Fibroblast of mammary gland (primary cell): Measurements from ENCODE around the gene ANK3.
A peak's percentile ranks its signal among the peaks of the same experiment; 100 is the strongest.

Source experiments
- DNase-seq: peaks from one replicate; pipeline ENCODE4 v3.0.0-alpha.2; 2010; ENCODE audit warnings: low read depth
- H3K4me3 ChIP-seq: 2 replicates; pipeline ENCODE4 v1.5.1; 2011; ENCODE audit warnings: low read depth, mild to moderate bottlenecking, low read length, moderate library complexity; ENCODE audit not compliant: control insufficient read depth
- TF ChIP-seq, protein P1 (sequence below): conservative IDR thresholded peaks from 2 replicates; pipeline ENCODE4 v1.5.1; 2011; ENCODE audit warnings: low read depth, low read length, inconsistent platforms; ENCODE audit not compliant: control insufficient read depth, insufficient read depth

Gene ANK3

DNA sequence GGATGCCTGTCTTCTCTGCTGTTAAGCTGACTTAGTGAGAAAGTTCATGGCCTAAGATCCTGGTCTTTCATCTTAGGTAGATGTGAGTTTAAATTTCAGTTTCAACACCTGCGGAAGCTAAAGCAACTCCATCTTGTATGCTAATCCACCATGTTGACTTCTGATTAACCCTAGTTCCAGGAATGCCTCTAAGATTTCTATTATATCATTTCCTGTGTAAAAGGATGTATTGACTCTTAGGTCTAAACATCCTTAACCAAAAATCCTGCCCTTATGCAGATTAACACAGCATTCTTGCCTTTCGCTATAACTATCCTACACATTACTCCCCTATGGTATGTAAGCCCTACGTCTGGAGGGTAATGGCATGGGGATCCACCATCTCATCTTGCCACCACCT, 388.9 kb downstream of the ANK3 start:
- TF ChIP-seq, protein P1, sequence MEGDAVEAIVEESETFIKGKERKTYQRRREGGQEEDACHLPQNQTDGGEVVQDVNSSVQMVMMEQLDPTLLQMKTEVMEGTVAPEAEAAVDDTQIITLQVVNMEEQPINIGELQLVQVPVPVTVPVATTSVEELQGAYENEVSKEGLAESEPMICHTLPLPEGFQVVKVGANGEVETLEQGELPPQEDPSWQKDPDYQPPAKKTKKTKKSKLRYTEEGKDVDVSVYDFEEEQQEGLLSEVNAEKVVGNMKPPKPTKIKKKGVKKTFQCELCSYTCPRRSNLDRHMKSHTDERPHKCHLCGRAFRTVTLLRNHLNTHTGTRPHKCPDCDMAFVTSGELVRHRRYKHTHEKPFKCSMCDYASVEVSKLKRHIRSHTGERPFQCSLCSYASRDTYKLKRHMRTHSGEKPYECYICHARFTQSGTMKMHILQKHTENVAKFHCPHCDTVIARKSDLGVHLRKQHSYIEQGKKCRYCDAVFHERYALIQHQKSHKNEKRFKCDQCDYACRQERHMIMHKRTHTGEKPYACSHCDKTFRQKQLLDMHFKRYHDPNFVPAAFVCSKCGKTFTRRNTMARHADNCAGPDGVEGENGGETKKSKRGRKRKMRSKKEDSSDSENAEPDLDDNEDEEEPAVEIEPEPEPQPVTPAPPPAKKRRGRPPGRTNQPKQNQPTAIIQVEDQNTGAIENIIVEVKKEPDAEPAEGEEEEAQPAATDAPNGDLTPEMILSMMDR, result no peak
- DNase-seq, result no peak
- no peak overlapping the region for H3K4me3 ChIP-seq

DNA sequence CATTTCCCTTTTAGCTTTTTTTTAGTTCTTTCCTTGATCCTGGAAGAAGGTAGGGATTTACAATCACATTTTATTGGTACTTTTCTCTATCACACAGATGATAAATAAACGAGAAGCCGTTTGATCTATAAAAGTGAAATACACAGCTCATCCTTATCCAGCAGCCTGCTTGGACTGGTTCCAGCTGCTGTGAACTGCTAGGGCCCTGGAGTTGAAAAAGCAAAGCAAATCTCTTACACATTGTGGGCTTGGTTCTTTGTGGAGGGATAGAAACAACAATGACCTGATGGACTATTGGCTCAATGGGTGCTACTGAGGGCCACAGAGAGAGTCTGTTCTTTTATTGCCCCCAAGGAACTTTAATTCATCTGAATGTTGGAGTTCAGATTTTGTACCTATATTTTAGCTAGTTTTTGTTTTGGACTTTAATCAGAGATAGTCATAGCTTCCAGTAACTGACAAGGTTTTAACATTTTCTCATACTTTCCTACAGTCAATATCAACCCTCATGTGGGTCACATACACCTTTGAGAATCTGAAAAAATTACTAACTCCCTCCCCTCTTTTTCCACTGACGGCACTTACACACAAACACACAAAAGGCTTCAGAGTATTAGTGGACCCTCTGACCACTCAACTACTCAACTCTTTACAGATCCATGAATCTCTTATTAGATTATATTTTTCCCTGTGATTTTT, 391.7 kb downstream of the ANK3 start:
- peak; percentile 20 for DNase-seq
- no peak overlapping the region for H3K4me3 ChIP-seq
- TF ChIP-seq, protein P1, result no peak

DNA sequence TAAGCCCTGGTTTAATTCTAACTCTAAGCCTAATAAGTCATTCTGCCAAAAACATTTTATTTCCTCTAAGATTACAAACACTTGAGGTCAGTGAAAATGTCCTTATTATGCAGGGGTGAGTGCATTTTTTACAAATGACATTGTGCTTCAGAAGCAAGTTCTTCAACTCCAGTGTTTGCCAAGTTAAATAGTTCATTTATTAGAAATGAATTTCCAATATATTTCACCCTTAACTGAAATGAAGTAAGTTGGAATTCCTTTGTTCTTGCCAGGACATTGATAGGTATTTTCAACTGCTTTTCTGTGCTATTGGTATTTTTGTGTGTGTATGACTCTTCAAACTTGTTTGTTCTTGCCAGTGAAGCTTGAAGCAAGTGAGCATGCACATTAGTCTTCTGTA, 393.8 kb downstream of the ANK3 start:
- TF ChIP-seq, protein P1, result no peak
- no peak overlapping the region for H3K4me3 ChIP-seq

DNA sequence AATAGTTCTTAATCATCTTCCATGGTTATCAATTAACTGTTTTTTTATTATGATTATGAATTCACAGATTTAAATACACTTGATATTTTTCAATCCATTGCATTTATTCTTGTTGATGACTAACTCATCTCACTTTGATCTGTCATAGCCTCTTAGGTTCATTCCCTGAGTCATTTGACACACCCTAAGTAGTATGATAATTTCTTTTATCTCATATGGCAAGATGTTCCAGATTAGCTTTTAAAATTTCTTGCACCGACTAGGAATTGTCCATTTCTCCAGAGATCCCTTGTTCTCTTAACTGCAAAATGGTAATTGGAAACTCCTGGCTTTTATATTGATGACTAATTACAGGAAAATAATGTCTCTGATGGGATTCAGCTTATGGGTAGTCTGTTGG, 395.7 kb downstream of the ANK3 start:
- TF ChIP-seq, protein P1, result no peak
- H3K4me3 ChIP-seq, result no peak overlapping the region
- DNase-seq, result peak; percentile 76

More for the DNA sequence above, 393.8 kb downstream of the ANK3 start:
- DNase-seq, result peak; percentile 30

DNA sequence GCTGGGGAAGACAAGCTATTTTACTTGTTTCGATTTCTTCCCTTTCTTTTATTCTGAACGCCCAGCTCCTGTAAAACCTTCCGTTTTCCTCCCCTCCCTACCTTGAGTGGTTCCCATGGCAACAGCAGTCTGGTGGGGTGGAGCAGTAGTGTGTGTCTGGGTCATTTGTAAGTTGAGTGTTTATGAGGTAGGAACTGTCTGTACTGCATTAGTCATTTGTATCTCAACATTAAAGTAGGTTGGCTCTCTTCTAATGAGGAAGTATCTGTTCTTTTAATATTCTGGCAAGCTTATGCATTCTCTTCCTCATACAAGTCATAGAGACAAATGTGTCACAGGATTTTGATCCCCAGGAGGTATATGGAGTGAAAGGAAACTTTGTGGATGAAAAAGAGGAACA, 398.0 kb downstream of the ANK3 start:
- H3K4me3 ChIP-seq, result no peak overlapping the region
- DNase-seq, result peak; percentile 91
- TF ChIP-seq, protein P1, result no peak

DNA sequence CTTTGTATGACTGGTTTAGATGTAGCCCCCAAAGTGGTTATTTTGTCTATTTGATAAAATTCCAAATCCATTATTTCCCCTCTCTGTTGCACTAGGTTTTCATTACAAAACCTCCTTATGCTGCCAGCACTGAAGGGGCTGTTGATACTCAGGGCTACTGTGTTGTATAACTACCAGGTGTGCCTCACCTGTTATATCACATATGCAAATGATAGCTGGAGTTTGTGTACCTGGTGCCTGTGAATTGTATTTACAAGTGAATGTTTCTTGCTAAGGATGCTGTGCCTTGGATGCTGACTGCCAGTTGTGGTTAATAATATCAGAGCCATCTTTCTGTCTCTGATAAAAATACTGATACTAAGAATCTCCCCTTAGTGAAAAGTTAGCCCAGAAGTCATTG, 398.6 kb downstream of the ANK3 start:
- DNase-seq, result no peak
- TF ChIP-seq, protein P1, result no peak
- H3K4me3 ChIP-seq, result no peak overlapping the region
